HTERT RPE-1 (cell line): ENCODE results near the gene PTPRM.

Experiments used
- in situ Hi-C: fragments of 300-500 bp; cut with MboI; formaldehyde crosslinking; loops from 4 replicates; pipeline ENCODE4 v1.14.3; 2020; ENCODE audit warnings: low sequenced_read_pairs

PTPRM gene

DNA sequence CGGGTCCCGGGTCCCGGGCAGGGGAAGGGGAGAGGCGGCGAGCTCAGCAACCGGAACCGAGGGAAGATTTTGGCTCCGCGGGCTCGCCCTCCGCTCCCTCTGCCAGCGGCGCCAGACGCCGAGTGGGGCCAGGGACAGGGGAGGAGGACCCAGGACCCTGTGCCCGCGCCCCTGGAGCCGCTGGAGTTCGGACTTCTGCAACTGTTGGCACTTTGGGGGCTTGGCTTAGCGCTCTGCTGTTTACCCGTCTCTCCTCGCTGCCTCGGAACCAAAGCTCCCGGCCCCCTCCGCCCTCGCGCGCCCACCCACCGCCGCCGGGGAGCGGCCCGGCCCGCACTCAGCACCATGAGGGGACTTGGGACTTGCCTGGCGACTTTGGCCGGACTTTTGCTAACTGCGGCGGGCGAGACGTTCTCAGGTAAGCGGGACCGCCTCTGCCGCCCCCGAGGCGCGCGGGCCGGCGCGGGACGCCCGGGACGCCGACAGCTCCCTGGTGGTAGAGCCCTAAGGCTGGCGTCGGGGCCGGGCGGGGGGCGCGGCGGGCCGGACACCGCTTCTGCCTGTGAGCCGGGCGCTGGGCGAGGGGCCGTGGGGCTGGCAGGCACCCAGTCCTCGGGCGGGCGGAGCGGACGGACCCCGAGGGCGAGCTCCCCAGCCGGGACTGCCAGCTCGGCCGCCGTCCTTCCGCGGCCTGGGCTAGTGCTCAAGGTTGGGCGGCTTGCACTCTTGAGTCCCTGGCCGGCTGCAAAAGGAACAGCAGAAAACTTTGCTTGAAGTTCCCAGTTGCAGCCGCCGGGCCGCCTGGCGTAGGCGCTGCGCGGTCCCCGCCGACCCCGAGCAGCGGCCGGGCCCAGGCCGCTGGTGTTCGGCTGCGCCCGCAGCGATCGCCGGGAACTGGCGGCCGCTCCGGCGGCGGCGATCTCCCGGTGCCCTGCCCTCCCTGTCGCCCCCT lies 634 bp downstream of the PTPRM start:
- in situ Hi-C loops: no loop called here

DNA sequence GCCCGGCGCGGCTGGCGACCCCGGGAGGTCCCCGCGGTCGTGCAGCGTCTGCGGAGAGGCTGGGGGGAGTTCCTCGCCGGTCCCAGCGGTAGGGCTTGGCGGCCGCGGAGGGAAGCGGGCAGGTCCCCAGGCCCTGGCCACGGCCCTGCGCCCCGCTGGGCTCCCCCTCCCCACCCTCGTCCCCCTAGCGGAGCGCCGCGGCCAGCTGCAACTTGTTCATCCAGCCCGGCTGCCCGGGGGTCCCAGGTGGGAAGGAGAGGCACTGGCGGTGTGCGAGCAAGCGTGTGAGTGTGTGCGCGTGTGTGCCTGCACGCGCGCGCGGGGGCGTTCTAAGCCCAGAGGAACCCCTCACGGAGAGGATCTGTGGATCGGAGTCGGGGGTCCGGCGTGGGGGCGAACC lies 1.3 kb downstream of the PTPRM start:
- in situ Hi-C loops: no loop called here

DNA sequence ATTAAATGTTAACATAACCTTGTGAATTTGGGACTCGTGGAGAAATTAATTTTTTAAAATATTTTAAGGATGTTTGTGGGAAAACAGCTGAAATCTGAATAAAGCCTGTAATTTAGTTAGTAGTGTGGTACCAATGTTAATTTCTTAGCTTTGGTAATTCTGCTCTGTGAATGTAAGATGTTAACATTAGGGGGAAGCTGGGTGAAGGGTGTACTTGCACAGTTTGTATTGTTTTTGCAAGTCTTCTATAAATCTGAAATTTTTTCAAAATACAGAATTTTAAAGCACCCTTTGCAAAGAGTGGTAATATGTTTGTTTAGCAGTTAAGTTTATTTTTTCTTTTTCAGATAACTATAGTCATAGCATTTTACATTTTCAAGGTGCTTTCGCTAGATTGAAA lies 4.5 kb downstream of the PTPRM start:
- in situ Hi-C loops: no loop called here

GRCh38 chr18:7572822-7573221 lies 5.7 kb downstream of the PTPRM start:
- in situ Hi-C loops: no loop called here

DNA sequence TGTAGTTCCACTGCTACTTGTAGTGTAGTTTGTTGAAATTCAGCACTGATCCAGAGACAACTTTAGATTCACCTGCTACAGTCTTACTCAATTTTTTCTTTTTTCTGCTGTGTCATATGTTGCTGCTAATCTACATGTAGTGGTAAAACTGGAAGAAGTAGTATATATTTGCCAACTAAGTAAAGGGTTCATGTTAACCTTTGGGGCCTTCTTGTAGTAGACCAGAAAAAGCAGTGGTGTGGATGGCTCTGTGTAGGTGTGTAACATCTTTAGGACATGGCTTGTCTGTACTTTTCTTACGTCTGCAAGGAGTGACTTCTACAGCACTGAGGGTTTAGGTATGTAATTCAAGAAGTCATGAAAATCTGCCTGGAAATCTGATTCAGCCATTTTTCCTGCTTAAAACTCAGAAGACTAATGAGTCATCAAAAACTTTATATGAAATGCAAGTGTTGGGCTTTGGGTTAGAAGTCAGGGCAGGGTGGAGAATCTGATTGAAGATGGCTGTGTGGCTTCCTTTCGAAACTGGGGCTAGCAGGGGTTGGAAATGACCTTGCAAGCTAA lies 8.4 kb downstream of the PTPRM start:
- in situ Hi-C loops: no loop called here

DNA sequence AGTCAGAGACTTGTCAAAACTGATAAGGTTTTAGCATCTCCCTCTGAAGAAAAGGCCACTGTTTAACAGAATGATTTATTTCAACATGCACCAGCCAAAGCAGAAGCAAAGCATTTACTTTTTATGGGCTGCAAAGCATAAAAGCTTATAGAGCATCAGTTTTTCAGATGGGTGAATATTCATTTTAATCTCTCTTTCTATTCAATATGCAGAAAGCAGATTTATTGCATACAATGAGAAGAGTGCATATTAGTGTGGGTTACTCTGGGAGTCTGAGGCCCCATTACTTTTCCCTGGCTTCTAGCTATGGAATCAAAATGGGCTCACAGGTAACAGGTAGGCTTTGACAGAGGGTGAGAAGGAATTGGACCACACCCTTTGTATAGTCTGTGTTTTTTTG lies 9.0 kb downstream of the PTPRM start:
- in situ Hi-C loops: no loop called here

- in situ Hi-C loops: no loop called here
These were observed 9.6 kb downstream of the PTPRM start for GRCh38 chr18:7576685-7577084.

DNA sequence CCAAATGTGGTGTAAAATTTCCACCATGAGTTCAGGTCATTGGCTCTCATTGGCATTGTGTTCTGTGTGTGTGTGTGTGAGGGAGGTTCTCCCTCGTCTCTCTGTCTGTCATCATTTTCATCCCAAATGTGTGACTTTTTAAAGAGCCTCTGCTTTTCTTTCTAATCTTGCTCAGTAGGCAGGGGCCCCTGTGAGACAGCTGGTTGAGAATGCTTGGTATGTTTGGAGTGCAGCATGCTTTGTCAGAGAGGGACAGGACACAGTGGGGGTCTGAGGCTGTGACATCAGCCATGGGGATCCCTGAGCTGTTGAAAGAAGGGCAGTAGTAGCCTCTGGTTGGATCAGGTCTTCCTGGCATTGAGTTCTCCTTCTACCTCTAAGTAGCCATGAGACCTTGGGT lies 10.6 kb downstream of the PTPRM start:
- in situ Hi-C loops: no loop called here

GRCh38 chr18:7579176-7579917 lies 12.2 kb downstream of the PTPRM start:
- in situ Hi-C loops: no loop called here

- in situ Hi-C loops: no loop called here
These were observed 12.9 kb downstream of the PTPRM start for GRCh38 chr18:7579918-7580542.

DNA sequence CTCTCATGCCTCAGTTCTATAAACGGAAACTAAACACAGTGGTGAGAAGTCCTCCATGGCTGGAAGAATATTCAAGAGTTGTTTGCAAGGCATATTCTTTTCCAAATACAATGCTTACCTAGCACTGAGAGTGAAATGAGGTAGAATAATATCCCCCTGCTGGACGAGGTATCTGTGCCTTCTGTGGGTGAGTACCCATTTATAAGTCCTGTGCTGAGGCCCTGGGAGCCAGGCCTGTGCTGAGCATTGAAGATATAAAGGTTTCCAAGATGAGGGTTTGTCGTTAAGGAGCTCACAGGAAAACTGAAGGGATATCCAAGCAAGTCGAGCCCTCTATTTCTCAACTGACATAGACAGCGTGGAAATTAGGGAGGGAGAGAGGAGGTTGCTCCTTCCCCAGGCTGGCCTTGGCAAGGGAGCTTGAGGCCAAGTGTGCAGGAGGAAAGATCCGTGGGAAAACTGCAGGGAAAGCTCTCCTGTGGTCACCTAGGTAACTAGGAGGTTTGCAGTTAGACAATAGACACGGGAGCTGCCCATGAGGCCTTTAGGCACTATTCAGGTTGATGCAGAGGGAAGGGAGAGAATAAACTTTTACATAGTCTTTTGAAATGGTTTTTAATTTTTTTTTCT lies 17.6 kb downstream of the PTPRM start:
- in situ Hi-C loops: no loop called here

DNA sequence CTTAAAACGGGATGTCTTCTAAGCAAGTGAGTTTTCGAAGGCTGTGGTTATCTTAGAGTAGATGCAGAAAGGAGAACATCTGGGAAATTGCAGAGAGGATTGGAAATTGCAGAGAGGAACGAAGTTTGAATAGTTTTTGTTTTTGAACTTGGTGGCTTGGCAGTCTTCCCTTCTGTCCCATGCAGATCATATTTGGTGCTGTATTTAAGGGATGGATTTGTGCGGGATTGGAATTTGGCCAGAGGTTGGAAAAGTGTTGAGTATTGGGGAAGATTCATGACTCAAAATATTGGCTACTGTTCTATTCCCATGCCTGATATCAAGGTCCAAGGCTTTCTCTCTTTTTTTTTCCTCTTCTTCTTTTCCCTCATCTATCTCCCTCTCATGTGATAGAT lies 18.2 kb downstream of the PTPRM start:
- in situ Hi-C loops: no loop called here

DNA sequence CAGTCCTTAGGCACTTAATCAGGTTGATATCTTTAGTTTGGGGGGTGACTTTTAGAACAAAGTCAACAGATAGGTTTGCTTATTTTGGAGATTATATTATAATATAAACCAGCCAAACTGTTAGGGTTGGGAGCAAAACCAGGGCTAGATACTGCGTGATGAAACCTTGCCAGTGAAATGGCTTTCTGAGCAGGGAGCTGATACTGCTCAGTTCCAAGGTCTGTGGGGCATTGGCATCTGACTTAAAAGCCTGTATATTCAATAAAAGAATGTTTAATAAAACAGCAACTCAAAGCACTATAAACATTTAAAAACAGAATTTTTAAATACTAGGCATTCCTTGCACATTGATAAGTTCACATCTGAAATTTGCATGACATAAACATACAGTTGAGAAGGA lies 19.3 kb downstream of the PTPRM start:
- in situ Hi-C loops: no loop called here

DNA sequence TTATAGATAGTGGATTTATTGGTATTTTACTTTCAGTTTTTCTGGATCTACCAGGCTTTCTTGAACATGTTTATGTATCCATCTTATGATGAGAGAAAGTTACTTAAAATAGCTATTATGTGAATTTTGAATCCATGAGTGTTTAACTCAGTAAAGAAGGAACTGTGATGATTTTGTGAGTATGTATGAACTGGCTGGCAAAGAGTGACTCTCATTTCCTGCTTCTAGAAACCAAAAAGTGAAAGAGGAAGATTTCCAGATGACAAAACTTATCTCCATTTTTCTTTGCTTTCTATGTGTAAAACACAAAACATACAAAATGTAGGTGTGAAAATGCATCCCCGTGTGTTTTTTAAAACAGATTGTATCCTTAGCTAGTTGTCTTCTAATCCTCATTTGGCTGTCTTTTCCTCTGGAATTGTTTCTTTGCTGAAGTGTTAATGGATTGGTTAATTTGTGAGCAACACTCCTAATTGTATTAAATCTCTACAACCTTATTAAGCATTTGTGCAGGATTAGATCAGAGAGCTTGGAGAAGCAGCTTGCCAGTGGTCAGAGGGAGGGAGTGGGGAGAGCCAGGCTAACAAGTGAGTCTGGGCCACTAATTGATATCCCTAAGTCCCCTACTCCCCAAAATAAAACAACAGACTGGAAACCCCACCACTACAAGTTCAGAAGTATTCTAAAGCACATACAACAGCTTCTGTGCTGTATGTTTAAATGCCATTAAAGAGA lies 23.9 kb downstream of the PTPRM start:
- in situ Hi-C loops: no loop called here

GRCh38 chr18:7592305-7593071 lies 25.4 kb downstream of the PTPRM start:
- in situ Hi-C loops: no loop called here

- in situ Hi-C loops: no loop called here
These were observed 26.2 kb downstream of the PTPRM start for GRCh38 chr18:7593218-7593819.

GRCh38 chr18:7596147-7596546 lies 29.0 kb downstream of the PTPRM start:
- in situ Hi-C loops: no loop called here

- in situ Hi-C loops: no loop called here
These were observed 30.4 kb downstream of the PTPRM start for GRCh38 chr18:7597500-7597899.
